ENCODE data around the gene CAMK4.

DNA sequence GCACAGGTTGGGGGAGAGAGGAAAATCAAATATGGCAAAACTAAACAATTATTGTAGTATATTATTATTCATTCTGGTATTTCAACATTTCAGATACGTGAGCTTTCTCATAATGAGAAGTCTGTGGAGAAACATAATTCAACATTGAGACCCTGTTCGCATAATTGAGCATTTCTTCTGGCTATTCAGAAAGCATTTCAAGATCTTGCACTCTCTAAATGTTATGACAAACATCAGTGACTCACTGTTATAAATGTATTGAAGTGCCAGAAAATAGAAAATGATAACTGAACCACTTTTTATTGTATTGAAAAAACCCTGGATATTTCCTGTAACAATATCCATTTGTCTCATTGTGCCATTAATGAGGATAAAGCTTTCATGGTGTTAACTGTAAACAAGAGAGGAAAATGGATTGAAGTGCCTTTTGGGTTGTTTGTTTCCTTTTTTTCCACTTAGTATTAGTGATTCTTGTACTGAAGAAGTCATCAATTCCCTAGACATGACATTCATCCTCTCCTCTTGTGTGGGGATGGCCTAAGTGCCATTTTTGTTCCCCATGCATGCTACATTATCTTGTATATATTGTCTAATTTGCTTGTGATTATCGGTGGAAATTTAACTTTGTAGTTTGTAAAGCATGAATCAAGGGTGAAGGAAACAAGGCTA lies 124.6 kb downstream of the CAMK4 start:
- TF ChIP-seq SP3 (tag by site-specific recombination; IDR thresholded peaks at IDR 0.05) (no peak), ZNF175 (tag by site-specific recombination; IDR thresholded peaks at IDR 0.05) (no peak), ZNF426 (tag by site-specific recombination; IDR thresholded peaks at IDR 0.05) (no peak)
- TF ChIP-seq, protein P1, sequence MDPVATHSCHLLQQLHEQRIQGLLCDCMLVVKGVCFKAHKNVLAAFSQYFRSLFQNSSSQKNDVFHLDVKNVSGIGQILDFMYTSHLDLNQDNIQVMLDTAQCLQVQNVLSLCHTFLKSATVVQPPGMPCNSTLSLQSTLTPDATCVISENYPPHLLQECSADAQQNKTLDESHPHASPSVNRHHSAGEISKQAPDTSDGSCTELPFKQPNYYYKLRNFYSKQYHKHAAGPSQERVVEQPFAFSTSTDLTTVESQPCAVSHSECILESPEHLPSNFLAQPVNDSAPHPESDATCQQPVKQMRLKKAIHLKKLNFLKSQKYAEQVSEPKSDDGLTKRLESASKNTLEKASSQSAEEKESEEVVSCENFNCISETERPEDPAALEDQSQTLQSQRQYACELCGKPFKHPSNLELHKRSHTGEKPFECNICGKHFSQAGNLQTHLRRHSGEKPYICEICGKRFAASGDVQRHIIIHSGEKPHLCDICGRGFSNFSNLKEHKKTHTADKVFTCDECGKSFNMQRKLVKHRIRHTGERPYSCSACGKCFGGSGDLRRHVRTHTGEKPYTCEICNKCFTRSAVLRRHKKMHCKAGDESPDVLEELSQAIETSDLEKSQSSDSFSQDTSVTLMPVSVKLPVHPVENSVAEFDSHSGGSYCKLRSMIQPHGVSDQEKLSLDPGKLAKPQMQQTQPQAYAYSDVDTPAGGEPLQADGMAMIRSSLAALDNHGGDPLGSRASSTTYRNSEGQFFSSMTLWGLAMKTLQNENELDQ (tag by site-specific recombination; IDR thresholded peaks at IDR 0.05; ENCODE audit: low read depth) = no peak
- TF ChIP-seq, protein P2, sequence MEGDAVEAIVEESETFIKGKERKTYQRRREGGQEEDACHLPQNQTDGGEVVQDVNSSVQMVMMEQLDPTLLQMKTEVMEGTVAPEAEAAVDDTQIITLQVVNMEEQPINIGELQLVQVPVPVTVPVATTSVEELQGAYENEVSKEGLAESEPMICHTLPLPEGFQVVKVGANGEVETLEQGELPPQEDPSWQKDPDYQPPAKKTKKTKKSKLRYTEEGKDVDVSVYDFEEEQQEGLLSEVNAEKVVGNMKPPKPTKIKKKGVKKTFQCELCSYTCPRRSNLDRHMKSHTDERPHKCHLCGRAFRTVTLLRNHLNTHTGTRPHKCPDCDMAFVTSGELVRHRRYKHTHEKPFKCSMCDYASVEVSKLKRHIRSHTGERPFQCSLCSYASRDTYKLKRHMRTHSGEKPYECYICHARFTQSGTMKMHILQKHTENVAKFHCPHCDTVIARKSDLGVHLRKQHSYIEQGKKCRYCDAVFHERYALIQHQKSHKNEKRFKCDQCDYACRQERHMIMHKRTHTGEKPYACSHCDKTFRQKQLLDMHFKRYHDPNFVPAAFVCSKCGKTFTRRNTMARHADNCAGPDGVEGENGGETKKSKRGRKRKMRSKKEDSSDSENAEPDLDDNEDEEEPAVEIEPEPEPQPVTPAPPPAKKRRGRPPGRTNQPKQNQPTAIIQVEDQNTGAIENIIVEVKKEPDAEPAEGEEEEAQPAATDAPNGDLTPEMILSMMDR (tag by site-specific recombination; IDR thresholded peaks at IDR 0.05) = no peak

Measured in HEK293 (cell line).